Skeletal muscle cell (primary cell): Measurements from ENCODE around the gene DTWD2.
"Not testable (repeated sequence)": the region's sequence is repeated elsewhere in the genome, so short reads cannot be mapped to it uniquely, and the experiment has no call there.

Source experiments
- DNase-seq: peaks from one replicate; pipeline ENCODE4 v3.0.0-alpha.2; 2010; ENCODE audit warnings: low read depth
- H3K4me3 ChIP-seq: 2 replicates; pipeline ENCODE4 v1.5.1; 2011; ENCODE audit warnings: low read depth, mild to moderate bottlenecking, control low read depth, low read length, moderate library complexity

Gene DTWD2

DNA sequence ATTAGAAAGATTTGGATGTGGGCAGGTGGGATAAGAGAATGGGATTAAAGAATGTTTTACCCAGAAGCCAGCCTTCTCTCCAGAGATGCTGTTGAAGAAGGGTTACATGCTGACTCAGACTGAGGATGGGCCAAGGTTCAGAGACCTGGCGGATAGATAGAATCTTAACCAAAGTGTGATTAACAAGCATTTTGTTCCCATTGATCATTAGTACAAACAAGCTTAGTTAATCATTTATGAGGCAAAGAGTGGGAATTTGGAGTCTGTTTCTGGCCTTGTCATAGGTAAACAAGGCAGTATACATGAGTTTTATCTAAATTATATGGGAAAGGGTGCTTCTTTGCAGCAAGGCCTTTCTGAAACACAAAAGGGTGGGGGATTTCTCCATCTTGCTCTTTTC, 20.8 kb upstream of the DTWD2 start:
- no peak for DNase-seq
- no peak overlapping the region for H3K4me3 ChIP-seq

GRCh38 chr5:118999696-119000095, 11.3 kb upstream of the DTWD2 start:
- H3K4me3 ChIP-seq: no peak overlapping the region
- no peak for DNase-seq

GRCh38 chr5:118998861-118999260, 10.5 kb upstream of the DTWD2 start:
- not testable (repeated sequence) for DNase-seq, H3K4me3 ChIP-seq

DNA sequence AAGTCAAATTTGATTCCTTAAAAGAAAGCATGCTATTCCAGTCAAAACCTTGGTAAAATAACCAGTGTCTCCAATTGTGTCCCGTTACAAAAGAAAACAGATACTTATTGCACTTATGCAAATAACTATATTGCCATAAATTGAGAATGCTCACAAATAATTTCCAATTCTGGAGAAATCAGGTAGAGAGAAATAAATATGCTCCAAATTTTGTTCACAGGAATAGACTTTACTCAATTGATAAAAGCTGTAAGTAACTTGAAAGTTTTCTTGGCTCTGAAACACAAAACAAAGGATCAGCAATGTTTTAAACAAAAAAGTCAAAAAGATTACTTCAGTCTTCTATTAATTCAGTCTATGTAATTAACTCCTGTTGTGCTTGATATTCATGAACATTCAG, 7.8 kb upstream of the DTWD2 start:
- no peak for DNase-seq
- H3K4me3 ChIP-seq: no peak overlapping the region

GRCh38 chr5:118994595-118994994, 6.2 kb upstream of the DTWD2 start:
- no peak for DNase-seq

DNA sequence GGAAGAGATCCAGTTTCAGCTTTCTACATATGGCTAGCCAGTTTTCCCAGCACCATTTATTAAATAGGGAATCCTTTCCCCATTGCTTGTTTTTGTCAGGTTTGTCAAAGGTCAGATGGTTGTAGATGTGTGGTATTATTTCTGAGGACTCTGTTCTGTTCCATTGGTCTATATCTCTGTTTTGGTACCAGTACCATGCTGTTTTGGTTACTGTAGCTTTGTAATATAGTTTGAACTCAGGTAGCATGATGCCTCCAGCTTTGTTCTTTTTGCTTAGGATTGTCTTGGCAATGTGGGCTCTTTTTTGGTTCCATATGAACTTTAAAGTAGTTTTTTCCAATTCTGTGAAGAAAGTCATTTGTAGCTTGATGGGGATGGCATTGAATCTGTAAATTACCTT, 4.8 kb upstream of the DTWD2 start:
- not testable (repeated sequence) for DNase-seq, H3K4me3 ChIP-seq

More at GRCh38 chr5:118994595-118994994, 6.2 kb upstream of the DTWD2 start:
- H3K4me3 ChIP-seq: no peak overlapping the region

- not testable (repeated sequence) for H3K4me3 ChIP-seq, DNase-seq
Measured at GRCh38 chr5:118992055-118992454, 3.7 kb upstream of the DTWD2 start.

- DNase-seq: no peak
- H3K4me3 ChIP-seq: no peak overlapping the region
Measured at GRCh38 chr5:118990582-118990981, 2.2 kb upstream of the DTWD2 start.

GRCh38 chr5:118989816-118990215, 1.5 kb upstream of the DTWD2 start:
- H3K4me3 ChIP-seq: no peak overlapping the region
- DNase-seq: no peak

DNA sequence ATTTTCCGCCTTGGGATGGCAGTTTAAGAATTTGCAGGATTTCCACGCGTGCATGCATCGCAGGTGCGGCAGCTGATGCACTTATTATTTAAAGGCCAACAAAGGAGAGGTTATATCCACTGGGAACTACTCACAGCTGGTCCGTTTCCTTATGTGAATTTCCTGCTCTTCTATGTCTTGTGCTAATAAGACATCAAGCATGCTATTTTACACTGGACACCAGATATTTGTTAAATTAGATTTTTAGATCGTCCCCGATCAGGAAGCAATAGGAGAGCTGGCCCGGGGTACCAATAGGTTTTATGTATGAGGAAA, 476 bp upstream of the DTWD2 start:
- no peak for DNase-seq
- peak overlapping the region; percentile 71 for H3K4me3 ChIP-seq

GRCh38 chr5:118984602-118985001, 3.7 kb downstream of the DTWD2 start:
- H3K4me3 ChIP-seq: no peak overlapping the region
- no peak for DNase-seq

DNA sequence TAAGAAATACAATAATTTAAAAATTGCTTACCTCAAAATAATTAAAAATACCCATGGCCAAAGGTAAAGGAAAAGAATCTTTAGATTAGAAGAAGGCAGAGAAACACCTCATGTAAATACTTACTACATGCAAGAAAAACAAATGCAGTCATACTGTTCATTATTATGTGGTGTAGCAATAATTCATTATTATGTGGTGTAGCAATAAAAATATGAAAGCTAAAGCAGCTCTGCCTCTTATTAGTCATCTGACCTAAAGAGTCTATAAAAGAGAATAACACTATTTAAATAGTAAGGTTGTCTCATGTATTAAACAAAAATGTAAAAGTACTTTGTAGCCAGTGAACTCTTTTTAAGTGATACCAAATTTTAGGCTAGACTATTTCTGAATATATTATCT, 6.6 kb downstream of the DTWD2 start:
- no peak overlapping the region for H3K4me3 ChIP-seq
- DNase-seq: no peak

DNA sequence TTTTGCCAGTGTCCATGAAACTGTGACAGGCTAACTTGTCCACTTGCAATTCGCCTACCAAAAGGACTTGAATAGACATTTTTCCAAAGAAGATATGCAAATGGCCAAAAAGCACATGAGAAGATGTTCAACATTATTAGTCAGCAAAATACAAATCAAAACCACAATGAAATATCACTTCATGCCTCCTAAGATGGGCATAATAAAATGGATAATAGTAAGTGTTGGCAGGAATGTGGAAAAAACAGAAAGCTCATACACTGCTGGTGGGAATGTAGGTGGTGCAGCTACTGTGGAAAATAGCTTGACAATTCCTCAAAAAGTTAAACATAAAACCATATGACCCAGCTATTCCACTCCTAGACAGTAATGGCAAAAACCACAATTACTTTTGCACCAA, 7.9 kb downstream of the DTWD2 start:
- no peak overlapping the region for H3K4me3 ChIP-seq
- no peak for DNase-seq

DNA sequence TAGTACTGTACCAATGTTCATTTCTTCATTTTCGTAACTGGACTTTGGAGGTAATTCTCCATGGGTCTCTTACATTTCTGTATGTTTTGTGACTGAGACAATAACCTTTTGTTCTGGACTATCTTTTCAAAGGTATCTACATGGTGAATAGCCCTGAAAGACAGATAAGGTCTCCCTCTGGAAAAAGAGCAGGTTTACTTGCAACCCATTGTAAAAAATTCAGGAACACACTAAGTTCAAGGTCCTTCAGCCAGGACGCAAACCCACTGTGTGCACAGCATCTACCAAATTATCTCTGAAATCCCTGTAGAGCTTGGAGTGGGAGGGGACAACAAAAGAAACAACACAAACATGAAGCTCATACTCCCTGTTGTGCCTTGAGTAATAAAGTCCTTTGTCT, 8.3 kb downstream of the DTWD2 start:
- H3K4me3 ChIP-seq: no peak overlapping the region
- DNase-seq: no peak

GRCh38 chr5:118973779-118974445, 14.4 kb downstream of the DTWD2 start:
- not testable (repeated sequence) for DNase-seq, H3K4me3 ChIP-seq

GRCh38 chr5:118968925-118969375, 19.4 kb downstream of the DTWD2 start:
- H3K4me3 ChIP-seq: no peak overlapping the region
- no peak for DNase-seq

DNA sequence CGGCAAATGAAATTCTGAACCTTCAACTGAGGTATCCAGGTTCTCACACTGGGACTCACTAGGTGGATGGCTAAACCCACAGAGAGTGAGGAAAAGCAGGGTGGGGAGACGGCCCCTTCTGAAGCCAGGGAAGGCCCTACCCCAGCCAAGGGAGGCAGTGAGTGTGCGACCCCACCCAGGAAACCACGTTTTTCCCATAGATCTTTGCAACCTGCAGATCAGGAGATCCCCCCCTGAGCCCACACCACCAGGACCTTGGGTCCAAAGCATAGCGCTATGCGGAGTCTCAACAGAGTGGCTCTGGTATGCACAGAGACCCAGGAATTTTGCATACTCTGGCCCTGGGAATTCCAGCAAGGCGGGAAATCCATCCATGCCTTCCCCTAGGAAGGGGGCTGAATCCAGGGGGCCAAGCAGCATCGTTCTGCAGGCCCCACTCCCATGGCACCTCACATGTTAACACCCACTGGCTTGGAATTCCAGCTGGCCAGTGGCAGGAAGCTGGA, 19.9 kb downstream of the DTWD2 start:
- DNase-seq: no peak
- H3K4me3 ChIP-seq: no peak overlapping the region

DNA sequence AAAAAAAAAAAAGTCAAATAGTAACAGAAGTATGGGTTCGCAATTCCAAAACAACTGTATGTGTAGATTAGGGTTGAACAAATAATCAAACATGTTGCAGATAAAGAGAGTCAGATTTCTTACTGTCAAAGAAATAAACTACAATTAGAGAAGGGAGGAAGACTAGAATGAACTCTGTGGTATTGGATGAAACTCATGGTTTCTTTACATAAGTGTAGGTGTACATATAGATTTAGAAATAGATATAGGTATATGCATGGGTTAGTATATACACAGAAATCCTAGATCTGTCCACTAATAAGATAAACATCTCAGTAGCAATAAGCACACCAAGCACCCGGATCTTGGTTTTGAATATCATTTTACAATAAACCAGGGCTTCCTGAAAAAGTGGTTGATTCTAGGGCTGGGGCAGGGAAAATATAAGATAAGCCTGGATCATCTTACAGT, 21.3 kb downstream of the DTWD2 start:
- H3K4me3 ChIP-seq: no peak overlapping the region
- no peak for DNase-seq

DNA sequence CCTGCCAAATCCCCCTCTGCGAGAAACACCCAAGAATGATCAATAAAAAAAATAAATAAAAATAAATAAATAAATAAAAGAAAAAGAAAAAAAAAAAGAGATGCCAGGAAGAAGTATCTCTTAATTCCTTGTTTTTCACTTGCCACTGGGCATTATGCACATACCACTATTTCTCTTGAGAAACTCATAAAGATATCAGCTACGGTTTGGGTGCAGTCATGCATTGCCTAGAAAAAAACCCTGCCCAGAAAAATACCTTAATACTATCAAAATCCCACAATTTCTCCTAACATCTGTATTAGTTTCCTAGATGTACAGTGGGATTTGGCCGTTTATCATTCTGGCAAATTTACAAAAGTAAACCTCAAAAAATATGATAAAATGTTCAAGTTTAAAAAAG, 22.5 kb downstream of the DTWD2 start:
- no peak overlapping the region for H3K4me3 ChIP-seq
- no peak for DNase-seq

DNA sequence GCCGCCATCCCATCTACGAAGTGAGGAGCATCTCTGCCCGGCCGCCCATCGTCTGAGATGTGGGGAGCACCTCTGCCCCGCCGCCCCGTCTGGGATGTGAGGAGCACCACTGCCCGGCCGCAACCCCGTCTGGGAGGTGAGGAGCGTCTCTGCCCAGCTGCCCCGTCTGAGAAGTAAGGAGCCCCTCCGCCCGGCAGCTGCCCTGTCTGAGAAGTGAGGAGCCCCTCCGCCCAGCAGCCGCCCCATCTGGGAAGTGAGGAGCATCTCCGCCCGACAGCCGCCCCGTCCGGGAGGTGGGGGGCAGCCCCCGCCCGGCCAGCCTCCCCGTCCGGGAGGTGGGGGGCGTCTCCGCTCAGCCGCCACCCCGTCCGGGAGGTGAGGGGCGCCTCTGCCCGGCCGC, 23.4 kb downstream of the DTWD2 start:
- not testable (repeated sequence) for DNase-seq

DNA sequence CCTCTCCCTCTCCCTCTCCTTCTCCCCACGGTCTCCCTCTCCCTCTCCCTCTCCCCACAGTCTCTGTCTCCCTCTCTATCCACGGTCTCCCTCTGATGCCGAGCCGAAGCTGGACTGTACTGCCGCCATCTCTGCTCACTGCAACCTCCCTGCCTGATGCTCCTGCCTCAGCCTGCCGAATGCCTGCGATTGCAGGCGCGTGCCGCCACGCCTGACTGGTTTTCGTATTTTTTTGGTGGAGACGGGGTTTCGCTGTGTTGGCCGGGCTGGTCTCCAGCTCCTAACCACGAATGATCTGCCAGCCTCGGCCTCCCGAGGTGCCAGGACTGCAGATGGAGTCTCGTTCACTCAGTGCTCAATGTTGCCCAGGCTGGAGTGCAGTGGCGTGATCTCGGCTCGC, 24.0 kb downstream of the DTWD2 start:
- not testable (repeated sequence) for DNase-seq, H3K4me3 ChIP-seq

More for the DNA sequence above, 23.4 kb downstream of the DTWD2 start:
- H3K4me3 ChIP-seq: not testable (repeated sequence)

GRCh38 chr5:118963169-118963568, 25.2 kb downstream of the DTWD2 start:
- no peak for DNase-seq
- H3K4me3 ChIP-seq: no peak overlapping the region
